ENCODE data around the gene PPP3CB. TPM values are rescaled to one million over a fixed set of nuclear protein-coding genes. Genes with fewer than 3 reads are reported as not detected.

The PPP3CB gene
- total RNA-seq, 1 donor from 2014 or later: 47.0 TPM

DNA sequence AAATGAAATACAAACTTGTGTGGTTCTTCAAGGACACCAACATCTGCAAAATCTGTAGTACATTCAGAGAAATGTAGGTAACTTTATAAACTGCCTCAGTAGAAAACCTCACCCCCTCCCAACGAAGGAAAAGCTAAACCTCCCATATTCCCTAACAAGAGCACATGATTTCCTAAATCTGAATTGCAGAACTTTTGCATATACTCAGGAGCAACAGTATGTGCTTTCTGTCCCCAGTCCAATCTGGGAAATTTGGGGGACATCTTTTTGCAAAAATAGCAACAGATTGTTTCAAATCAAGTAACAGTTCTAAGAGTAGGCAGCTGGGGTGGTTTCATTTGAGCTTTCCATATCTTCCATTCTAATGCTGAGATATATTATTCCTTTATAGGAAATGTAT lies 46.7 kb downstream of the PPP3CB start:
- Histone ChIP-seq H3K4me1 (no peaks in the 10 kb centered on the region), H3K27me3 (no peaks in the 10 kb centered on the region), H4K20me1 (ENCODE audit: low read depth) (no peaks in the 10 kb centered on the region), H3K9me3 (ENCODE audit: low read depth) (no peaks in the 10 kb centered on the region), H3K36me3 (peaks cover 8% of the 10 kb centered on the region), H2AFZ (replicated peaks) (no peak overlapping the region), H3K4me3 (no peak overlapping the region), H3K79me2 (ENCODE audit: low read depth) (no peaks in the 10 kb centered on the region), H3K9ac (no peak overlapping the region), H3K27ac (no peak overlapping the region), H3K4me2 (no peak overlapping the region), H3F3A (ENCODE audit: low read depth) (no peaks in the 10 kb centered on the region)
- no peaks in the 10 kb centered on the region for H3K27me3 Mint-ChIP-seq (ENCODE audit: insufficient read depth, low read depth)
- H3K4me3 Mint-ChIP-seq: no peak overlapping the region
- H3K36me3 Mint-ChIP-seq: peaks cover 9% of the 10 kb centered on the region
- no peak for DNase-seq (ENCODE audit: low spot score)
- no peak overlapping the region for H3K27ac Mint-ChIP-seq
- H3K9me3 Mint-ChIP-seq: no peaks in the 10 kb centered on the region
- TF ChIP-seq, protein P1, sequence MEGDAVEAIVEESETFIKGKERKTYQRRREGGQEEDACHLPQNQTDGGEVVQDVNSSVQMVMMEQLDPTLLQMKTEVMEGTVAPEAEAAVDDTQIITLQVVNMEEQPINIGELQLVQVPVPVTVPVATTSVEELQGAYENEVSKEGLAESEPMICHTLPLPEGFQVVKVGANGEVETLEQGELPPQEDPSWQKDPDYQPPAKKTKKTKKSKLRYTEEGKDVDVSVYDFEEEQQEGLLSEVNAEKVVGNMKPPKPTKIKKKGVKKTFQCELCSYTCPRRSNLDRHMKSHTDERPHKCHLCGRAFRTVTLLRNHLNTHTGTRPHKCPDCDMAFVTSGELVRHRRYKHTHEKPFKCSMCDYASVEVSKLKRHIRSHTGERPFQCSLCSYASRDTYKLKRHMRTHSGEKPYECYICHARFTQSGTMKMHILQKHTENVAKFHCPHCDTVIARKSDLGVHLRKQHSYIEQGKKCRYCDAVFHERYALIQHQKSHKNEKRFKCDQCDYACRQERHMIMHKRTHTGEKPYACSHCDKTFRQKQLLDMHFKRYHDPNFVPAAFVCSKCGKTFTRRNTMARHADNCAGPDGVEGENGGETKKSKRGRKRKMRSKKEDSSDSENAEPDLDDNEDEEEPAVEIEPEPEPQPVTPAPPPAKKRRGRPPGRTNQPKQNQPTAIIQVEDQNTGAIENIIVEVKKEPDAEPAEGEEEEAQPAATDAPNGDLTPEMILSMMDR (IDR thresholded peaks at IDR 0.05): no peak
- TF ChIP-seq EZH2 (IDR thresholded peaks at IDR 0.05) (no peak), EZH2phosphoT487 (IDR thresholded peaks at IDR 0.05) (no peak)
- no peaks in the 10 kb centered on the region for H3K4me1 Mint-ChIP-seq

DNA sequence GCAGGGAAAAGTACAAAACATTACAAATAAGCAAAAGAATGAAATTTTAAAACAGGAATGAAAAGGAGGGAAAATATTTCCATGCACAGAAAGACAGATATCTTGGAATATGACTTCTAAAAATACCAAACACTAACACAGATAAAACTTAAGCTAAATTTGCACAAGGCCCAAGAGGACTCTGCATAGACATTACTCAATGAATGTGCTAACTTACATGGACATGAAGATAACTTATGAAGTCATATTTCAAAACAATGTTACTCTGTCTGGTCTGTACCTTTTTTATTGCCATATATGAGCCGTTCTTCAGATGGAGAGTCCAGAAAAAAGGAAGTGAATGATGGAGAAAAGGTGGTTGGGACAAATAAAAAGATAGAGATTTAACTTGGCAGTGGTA lies 47.4 kb downstream of the PPP3CB start:
- no peak for TF ChIP-seq EZH2phosphoT487 (IDR thresholded peaks at IDR 0.05)
- TF ChIP-seq, protein P1 (IDR thresholded peaks at IDR 0.05): no peak
- Histone ChIP-seq H3K4me3 (no peak overlapping the region), H3K27me3 (no peaks in the 10 kb centered on the region), H3K27ac (no peak overlapping the region), H3K9ac (no peak overlapping the region), H3K79me2 (ENCODE audit: low read depth) (no peaks in the 10 kb centered on the region), H2AFZ (replicated peaks) (no peak overlapping the region), H3K36me3 (peaks cover 7% of the 10 kb centered on the region), H3K4me1 (no peaks in the 10 kb centered on the region), H3K9me3 (ENCODE audit: low read depth) (no peaks in the 10 kb centered on the region), H3F3A (ENCODE audit: low read depth) (no peaks in the 10 kb centered on the region), H3K4me2 (no peak overlapping the region), H4K20me1 (ENCODE audit: low read depth) (no peaks in the 10 kb centered on the region)
- DNase-seq (ENCODE audit: low spot score): no peak
- Mint-ChIP-seq H3K27me3 (ENCODE audit: insufficient read depth, low read depth) (no peaks in the 10 kb centered on the region), H3K4me3 (no peak overlapping the region), H3K9me3 (no peaks in the 10 kb centered on the region), H3K36me3 (peaks cover 7% of the 10 kb centered on the region), H3K27ac (no peak overlapping the region), H3K4me1 (no peaks in the 10 kb centered on the region)

DNA sequence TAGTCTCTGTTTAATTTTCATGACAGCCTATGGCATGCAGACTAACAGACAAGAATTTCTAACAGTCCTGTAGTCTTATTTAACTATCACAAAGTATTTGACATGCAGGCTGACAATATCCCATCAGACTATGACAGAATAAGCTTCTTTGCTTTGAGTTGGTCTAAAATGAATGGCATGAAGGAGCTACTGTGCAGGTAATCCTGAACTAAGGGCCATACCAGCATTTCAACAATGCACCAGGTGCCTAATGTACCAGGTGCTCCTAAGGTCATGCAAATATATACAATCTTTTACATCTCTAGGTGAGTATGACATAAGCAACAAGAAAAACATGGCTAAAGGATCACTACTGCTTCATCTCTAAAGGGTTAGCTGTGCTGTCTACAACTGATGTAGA lies 48.9 kb downstream of the PPP3CB start:
- Histone ChIP-seq H3F3A (ENCODE audit: low read depth) (no peaks in the 10 kb centered on the region), H4K20me1 (ENCODE audit: low read depth) (no peaks in the 10 kb centered on the region), H3K27ac (no peak overlapping the region), H3K27me3 (no peaks in the 10 kb centered on the region), H3K79me2 (ENCODE audit: low read depth) (no peaks in the 10 kb centered on the region), H3K4me1 (peaks cover 5% of the 10 kb centered on the region), H3K4me2 (no peak overlapping the region), H3K4me3 (no peak overlapping the region), H3K9me3 (ENCODE audit: low read depth) (no peaks in the 10 kb centered on the region), H3K36me3 (no peaks in the 10 kb centered on the region), H2AFZ (replicated peaks) (no peak overlapping the region), H3K9ac (no peak overlapping the region)
- Mint-ChIP-seq H3K36me3 (peaks cover 7% of the 10 kb centered on the region), H3K27ac (no peak overlapping the region), H3K4me3 (no peak overlapping the region), H3K9me3 (no peaks in the 10 kb centered on the region), H3K4me1 (no peaks in the 10 kb centered on the region), H3K27me3 (ENCODE audit: insufficient read depth, low read depth) (no peaks in the 10 kb centered on the region)
- TF ChIP-seq, protein P1 (IDR thresholded peaks at IDR 0.05): no peak
- TF ChIP-seq EZH2 (IDR thresholded peaks at IDR 0.05) (no peak), EZH2phosphoT487 (IDR thresholded peaks at IDR 0.05) (no peak)
- no peak for DNase-seq (ENCODE audit: low spot score)

Data from neural progenitor cell (in vitro differentiated cells).